ENCODE results near the gene TMCO4.

Gene TMCO4

GRCh38 chr1:19752083-19752696 lies 47.5 kb downstream of the TMCO4 start:
- Histone ChIP-seq H3K4me3 (ENCODE audit: low read depth in 1 of 5, low read length in 5 of 5) (no peak overlapping the region), H3K27me3 (ENCODE audit: control insufficient read depth in 5 of 5, insufficient read depth in 4 of 5, low read length in 5 of 5) (no peaks in the 10 kb centered on the region), H3K4me1 (ENCODE audit: control insufficient read depth in 5 of 5, insufficient read depth in 5 of 5, low read length in 5 of 5) (no peaks in the 10 kb centered on the region), H3K36me3 (ENCODE audit: control insufficient read depth in 5 of 5, insufficient read depth in 5 of 5, low read length in 5 of 5) (peaks cover 5 to 77% (median 48%) of the 10 kb centered on the region in 5 donors), H3K9me3 (ENCODE audit: control insufficient read depth in 5 of 5, low read length in 5 of 5) (peaks cover 0 to 1% (median 0%) of the 10 kb centered on the region in 5 donors), H3K9ac (ENCODE audit: low read length in 5 of 5) (no peak overlapping the region), H3K27ac (ENCODE audit: low read depth, low read length) (no peak overlapping the region)

GRCh38 chr1:19750882-19751276 lies 48.8 kb downstream of the TMCO4 start:
- Histone ChIP-seq H3K9ac (ENCODE audit: low read length in 5 of 5) (no peak overlapping the region), H3K27me3 (ENCODE audit: control insufficient read depth in 5 of 5, insufficient read depth in 4 of 5, low read length in 5 of 5) (no peaks in the 10 kb centered on the region), H3K4me3 (ENCODE audit: low read depth in 1 of 5, low read length in 5 of 5) (no peak overlapping the region), H3K4me1 (ENCODE audit: control insufficient read depth in 5 of 5, insufficient read depth in 5 of 5, low read length in 5 of 5) (no peaks in the 10 kb centered on the region), H3K36me3 (ENCODE audit: control insufficient read depth in 5 of 5, insufficient read depth in 5 of 5, low read length in 5 of 5) (peaks cover 5 to 85% (median 57%) of the 10 kb centered on the region in 5 donors), H3K27ac (ENCODE audit: low read depth, low read length) (no peak overlapping the region), H3K9me3 (ENCODE audit: control insufficient read depth in 5 of 5, low read length in 5 of 5) (no peaks in the 10 kb centered on the region)

- H3K36me3 ChIP-seq (ENCODE audit: control insufficient read depth in 5 of 5, insufficient read depth in 5 of 5, low read length in 5 of 5), result peaks cover 5 to 86% (median 60%) of the 10 kb centered on the region in 5 donors
- no peaks in the 10 kb centered on the region for H3K4me1 ChIP-seq (ENCODE audit: control insufficient read depth in 5 of 5, insufficient read depth in 5 of 5, low read length in 5 of 5)
- no peak overlapping the region for H3K27ac ChIP-seq (ENCODE audit: low read depth, low read length)
- no peaks in the 10 kb centered on the region for H3K27me3 ChIP-seq (ENCODE audit: control insufficient read depth in 5 of 5, insufficient read depth in 4 of 5, low read length in 5 of 5)
- no peak overlapping the region for H3K4me3 ChIP-seq (ENCODE audit: low read depth in 1 of 5, low read length in 5 of 5)
- H3K9ac ChIP-seq (ENCODE audit: low read length in 5 of 5), result no peak overlapping the region
- no peaks in the 10 kb centered on the region for H3K9me3 ChIP-seq (ENCODE audit: control insufficient read depth in 5 of 5, low read length in 5 of 5)
These were observed 49.4 kb downstream of the TMCO4 start for GRCh38 chr1:19750101-19750881.

GRCh38 chr1:19749685-19750084 lies 50.0 kb downstream of the TMCO4 start:
- H3K9ac ChIP-seq (ENCODE audit: low read length in 5 of 5), result no peak overlapping the region
- H3K36me3 ChIP-seq (ENCODE audit: control insufficient read depth in 5 of 5, insufficient read depth in 5 of 5, low read length in 5 of 5), result peaks cover 5 to 85% (median 59%) of the 10 kb centered on the region in 5 donors
- H3K4me1 ChIP-seq (ENCODE audit: control insufficient read depth in 5 of 5, insufficient read depth in 5 of 5, low read length in 5 of 5), result no peaks in the 10 kb centered on the region
- no peaks in the 10 kb centered on the region for H3K9me3 ChIP-seq (ENCODE audit: control insufficient read depth in 5 of 5, low read length in 5 of 5)
- no peaks in the 10 kb centered on the region for H3K27me3 ChIP-seq (ENCODE audit: control insufficient read depth in 5 of 5, insufficient read depth in 4 of 5, low read length in 5 of 5)
- H3K27ac ChIP-seq (ENCODE audit: low read depth, low read length), result no peak overlapping the region
- H3K4me3 ChIP-seq (ENCODE audit: low read depth in 1 of 5, low read length in 5 of 5), result no peak overlapping the region

GRCh38 chr1:19747761-19748160 lies 52.0 kb downstream of the TMCO4 start:
- H3K9me3 ChIP-seq (ENCODE audit: control insufficient read depth in 5 of 5, low read length in 5 of 5), result no peaks in the 10 kb centered on the region
- H3K9ac ChIP-seq (ENCODE audit: low read length in 5 of 5), result no peak overlapping the region
- H3K4me1 ChIP-seq (ENCODE audit: control insufficient read depth in 5 of 5, insufficient read depth in 5 of 5, low read length in 5 of 5), result peaks cover 0 to 4% (median 0%) of the 10 kb centered on the region in 5 donors
- H3K27me3 ChIP-seq (ENCODE audit: control insufficient read depth in 5 of 5, insufficient read depth in 4 of 5, low read length in 5 of 5), result no peaks in the 10 kb centered on the region
- H3K36me3 ChIP-seq (ENCODE audit: control insufficient read depth in 5 of 5, insufficient read depth in 5 of 5, low read length in 5 of 5), result peaks cover 9 to 85% (median 63%) of the 10 kb centered on the region in 5 donors
- H3K27ac ChIP-seq (ENCODE audit: low read depth, low read length), result no peak overlapping the region
- H3K4me3 ChIP-seq (ENCODE audit: low read depth in 1 of 5, low read length in 5 of 5), result no peak overlapping the region

- Histone ChIP-seq H3K4me3 (ENCODE audit: low read depth in 1 of 5, low read length in 5 of 5) (no peak overlapping the region), H3K27ac (ENCODE audit: low read depth, low read length) (no peak overlapping the region), H3K9me3 (ENCODE audit: control insufficient read depth in 5 of 5, low read length in 5 of 5) (no peaks in the 10 kb centered on the region), H3K4me1 (ENCODE audit: control insufficient read depth in 5 of 5, insufficient read depth in 5 of 5, low read length in 5 of 5) (peaks cover 0 to 4% (median 0%) of the 10 kb centered on the region in 5 donors), H3K36me3 (ENCODE audit: control insufficient read depth in 5 of 5, insufficient read depth in 5 of 5, low read length in 5 of 5) (peaks cover 7 to 80% (median 60%) of the 10 kb centered on the region in 5 donors), H3K9ac (ENCODE audit: low read length in 5 of 5) (no peak overlapping the region), H3K27me3 (ENCODE audit: control insufficient read depth in 5 of 5, insufficient read depth in 4 of 5, low read length in 5 of 5) (no peaks in the 10 kb centered on the region)
These were observed 54.8 kb downstream of the TMCO4 start for GRCh38 chr1:19744886-19745285.

- Histone ChIP-seq H3K4me1 (ENCODE audit: control insufficient read depth in 5 of 5, insufficient read depth in 5 of 5, low read length in 5 of 5) (peaks cover 0 to 4% (median 0%) of the 10 kb centered on the region in 5 donors), H3K9ac (ENCODE audit: low read length in 5 of 5) (no peak overlapping the region), H3K27ac (ENCODE audit: low read depth, low read length) (no peak overlapping the region), H3K36me3 (ENCODE audit: control insufficient read depth in 5 of 5, insufficient read depth in 5 of 5, low read length in 5 of 5) (peaks cover 3 to 79% (median 59%) of the 10 kb centered on the region in 5 donors), H3K4me3 (ENCODE audit: low read depth in 1 of 5, low read length in 5 of 5) (no peak overlapping the region), H3K9me3 (ENCODE audit: control insufficient read depth in 5 of 5, low read length in 5 of 5) (peaks cover 0 to 2% (median 0%) of the 10 kb centered on the region in 5 donors), H3K27me3 (ENCODE audit: control insufficient read depth in 5 of 5, insufficient read depth in 4 of 5, low read length in 5 of 5) (no peaks in the 10 kb centered on the region)
These were observed 55.4 kb downstream of the TMCO4 start for GRCh38 chr1:19744335-19744743.

GRCh38 chr1:19743793-19744192 lies 55.9 kb downstream of the TMCO4 start:
- Histone ChIP-seq H3K27ac (ENCODE audit: low read depth, low read length) (no peak overlapping the region), H3K4me3 (ENCODE audit: low read depth in 1 of 5, low read length in 5 of 5) (no peak overlapping the region)

GRCh38 chr1:19743180-19743579 lies 56.5 kb downstream of the TMCO4 start:
- peaks cover 0 to 10% (median 5%) of the 10 kb centered on the region in 5 donors for H3K4me1 ChIP-seq (ENCODE audit: control insufficient read depth in 5 of 5, insufficient read depth in 5 of 5, low read length in 5 of 5)

More at GRCh38 chr1:19743793-19744192, 55.9 kb downstream of the TMCO4 start:
- H3K9ac ChIP-seq (ENCODE audit: low read length in 5 of 5), result no peak overlapping the region
- H3K4me1 ChIP-seq (ENCODE audit: control insufficient read depth in 5 of 5, insufficient read depth in 5 of 5, low read length in 5 of 5), result peaks cover 0 to 4% (median 0%) of the 10 kb centered on the region in 5 donors
- H3K9me3 ChIP-seq (ENCODE audit: control insufficient read depth in 5 of 5, low read length in 5 of 5), result peaks cover 0 to 5% (median 2%) of the 10 kb centered on the region in 5 donors
- H3K36me3 ChIP-seq (ENCODE audit: control insufficient read depth in 5 of 5, insufficient read depth in 5 of 5, low read length in 5 of 5), result peaks cover 3 to 74% (median 54%) of the 10 kb centered on the region in 5 donors
- H3K27me3 ChIP-seq (ENCODE audit: control insufficient read depth in 5 of 5, insufficient read depth in 4 of 5, low read length in 5 of 5), result no peaks in the 10 kb centered on the region

GRCh38 chr1:19739628-19740027 lies 60.1 kb downstream of the TMCO4 start:
- Histone ChIP-seq H3K27ac (ENCODE audit: low read depth, low read length) (no peak overlapping the region), H3K4me3 (ENCODE audit: low read depth in 1 of 5, low read length in 5 of 5) (no peak overlapping the region), H3K36me3 (ENCODE audit: control insufficient read depth in 5 of 5, insufficient read depth in 5 of 5, low read length in 5 of 5) (peaks cover 3 to 57% (median 23%) of the 10 kb centered on the region in 5 donors), H3K9me3 (ENCODE audit: control insufficient read depth in 5 of 5, low read length in 5 of 5) (peaks cover 0 to 8% (median 3%) of the 10 kb centered on the region in 5 donors), H3K4me1 (ENCODE audit: control insufficient read depth in 5 of 5, insufficient read depth in 5 of 5, low read length in 5 of 5) (peaks cover 9 to 44% (median 37%) of the 10 kb centered on the region in 5 donors), H3K9ac (ENCODE audit: low read length in 5 of 5) (no peak overlapping the region), H3K27me3 (ENCODE audit: control insufficient read depth in 5 of 5, insufficient read depth in 4 of 5, low read length in 5 of 5) (no peaks in the 10 kb centered on the region)

More at GRCh38 chr1:19743180-19743579, 56.5 kb downstream of the TMCO4 start:
- Histone ChIP-seq H3K4me3 (ENCODE audit: low read depth in 1 of 5, low read length in 5 of 5) (no peak overlapping the region), H3K36me3 (ENCODE audit: control insufficient read depth in 5 of 5, insufficient read depth in 5 of 5, low read length in 5 of 5) (peaks cover 3 to 72% (median 51%) of the 10 kb centered on the region in 5 donors), H3K9ac (ENCODE audit: low read length in 5 of 5) (no peak overlapping the region), H3K27me3 (ENCODE audit: control insufficient read depth in 5 of 5, insufficient read depth in 4 of 5, low read length in 5 of 5) (no peaks in the 10 kb centered on the region), H3K27ac (ENCODE audit: low read depth, low read length) (no peak overlapping the region), H3K9me3 (ENCODE audit: control insufficient read depth in 5 of 5, low read length in 5 of 5) (peaks cover 0 to 8% (median 3%) of the 10 kb centered on the region in 5 donors)
